Renal pelvis (tissue), 12 donors: ENCODE results near the gene C5orf52. TPM values are rescaled to one million over a fixed set of nuclear protein-coding genes. Genes with fewer than 3 reads are reported as not detected.

Experiments used
- DNase-seq: peaks from one replicate; pipeline ENCODE4 v3.0.0-alpha.2; 2013
- long read RNA-seq, 16 experiments: transcript quantifications; one replicate each; lab custom pipeline, GENCODE V29; 2026
- polyA plus RNA-seq, 3 donors: library from polyadenylated mRNA; unstranded; fragments of 120-200 nt; gene quantifications; one replicate each; pipeline ENCODE4 v1.2.1, GENCODE V29; 2013; ENCODE audit not compliant: insufficient read length in 3 of 3

Gene C5orf52
- polyA plus RNA-seq: not detected
- long read RNA-seq, donor 1: 0 reads
- long read RNA-seq, donor 2: 0 reads
- long read RNA-seq, donor 3: 0 reads
- long read RNA-seq, donor 4: 0 reads
- long read RNA-seq, donor 5: 0 reads
- long read RNA-seq, donor 6: 0 reads
- long read RNA-seq, donor 7: 0 reads
- long read RNA-seq, donor 8: 0 reads
- long read RNA-seq, donor 9: 0 reads
- long read RNA-seq, donor 10: 0 reads
- long read RNA-seq, donor 11: 0 reads
- long read RNA-seq, donor 12: 0 reads
- long read RNA-seq, donor 13: 0 reads
- long read RNA-seq, donor 14: 0 reads
- long read RNA-seq, donor 15: 0 reads
- long read RNA-seq, donor 16: 0 reads

DNA sequence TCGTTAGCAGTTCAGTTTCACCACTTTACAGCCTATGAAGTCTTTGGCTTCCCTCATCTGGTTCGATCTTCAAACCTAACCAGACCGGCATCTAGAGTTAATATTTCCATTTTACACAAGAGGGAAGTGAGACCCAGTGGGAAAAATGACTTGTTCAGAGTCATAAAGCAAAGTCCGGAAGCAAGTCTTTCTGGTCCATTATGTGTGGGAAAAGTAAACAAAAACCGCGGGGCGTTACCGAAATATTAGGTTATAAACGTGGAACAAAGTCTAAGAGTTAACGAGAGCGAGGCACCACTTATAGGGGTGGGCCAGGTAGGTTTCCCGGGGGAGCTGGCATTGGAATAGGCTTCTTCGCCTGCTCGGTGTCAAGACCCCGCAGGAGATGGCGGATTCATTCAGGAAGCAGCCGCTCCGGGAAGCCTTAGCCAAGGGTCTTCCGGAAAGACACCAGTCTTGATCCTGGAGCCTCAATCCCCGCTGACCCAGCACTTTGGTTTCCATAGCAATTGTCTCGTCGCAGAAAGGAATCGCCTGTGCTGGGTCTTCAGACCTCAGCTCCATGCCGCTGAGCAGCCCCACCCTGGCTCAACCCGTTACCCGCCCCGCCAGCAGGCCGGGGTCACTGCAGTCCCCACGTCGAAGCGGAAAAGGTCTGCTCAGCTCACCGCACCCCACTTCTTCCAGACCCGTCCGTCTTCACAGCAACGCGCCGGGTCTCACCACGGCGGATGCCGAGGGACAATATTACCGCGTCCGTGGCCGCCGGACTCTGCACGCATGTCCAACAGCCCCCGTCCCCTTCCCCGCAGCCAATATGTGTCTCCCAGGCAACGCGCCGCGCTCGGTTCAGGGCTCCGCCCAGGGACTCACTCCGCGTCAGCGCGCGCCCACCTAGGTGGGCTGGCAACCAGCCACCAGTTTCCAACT is at the start of gene C5orf52:
C5orf52 (plus strand) TSS at position 872 of the 930 bp plus-strand sequence. CDS start 82 bp downstream, outside the sequence.
- DNase-seq: peak; percentile 71

- DNase-seq: no peak
Measured at GRCh38 chr5:157624144-157624543, 47.2 kb upstream of the C5orf52 start.

- no peak for DNase-seq
Measured at GRCh38 chr5:157626831-157627230, 44.5 kb upstream of the C5orf52 start.

GRCh38 chr5:157630341-157630740 is 41.0 kb upstream of the C5orf52 start:
- no peak for DNase-seq

GRCh38 chr5:157640406-157641066 is 30.8 kb upstream of the C5orf52 start:
- DNase-seq: no peak

- DNase-seq: no peak
Measured at GRCh38 chr5:157648275-157648990, 22.9 kb upstream of the C5orf52 start.

GRCh38 chr5:157649101-157649500 is 22.2 kb upstream of the C5orf52 start:
- DNase-seq: no peak

DNA sequence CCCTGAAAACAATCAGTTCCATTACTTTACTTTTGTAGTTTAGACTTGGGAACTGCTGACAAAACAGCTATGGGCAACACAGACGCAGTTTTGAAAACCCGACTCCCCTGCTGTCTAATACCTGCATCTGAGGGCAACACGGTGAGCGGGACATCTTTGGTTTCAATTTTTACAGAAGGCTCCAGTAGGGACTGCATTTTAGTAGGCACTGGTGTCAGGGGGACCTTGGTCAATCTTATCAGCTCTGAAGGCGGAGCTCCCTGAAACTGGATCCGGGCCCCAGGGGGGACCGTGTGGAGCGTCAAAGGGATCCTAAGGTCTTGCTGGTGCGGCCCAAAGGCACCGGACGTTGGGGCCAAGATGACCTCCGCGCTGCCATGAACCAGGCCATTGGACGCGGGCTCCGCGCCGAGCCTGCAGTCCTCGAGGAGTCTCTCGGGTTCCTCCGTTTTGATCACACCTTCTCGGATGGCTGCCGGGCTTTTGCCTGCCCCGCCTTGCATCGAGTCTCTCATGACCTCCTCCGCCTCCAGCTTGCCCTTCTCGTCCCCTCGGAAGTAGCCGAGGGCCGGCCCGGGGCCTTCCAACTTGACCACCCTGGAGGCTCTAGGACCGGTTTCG is 20.2 kb upstream of the C5orf52 start:
- DNase-seq: no peak

- DNase-seq: peak; percentile 65
Measured at GRCh38 chr5:157651623-157652376, 19.5 kb upstream of the C5orf52 start.

- DNase-seq: no peak
Measured at GRCh38 chr5:157652377-157652692, 19.0 kb upstream of the C5orf52 start, which contains the start of gene SOX30. TSS of gene SOX30 (minus strand) at chr5:157652438. CDS start at chr5:157652078, 360 bp downstream.

GRCh38 chr5:157657516-157657915 is 13.8 kb upstream of the C5orf52 start:
- no peak for DNase-seq

DNA sequence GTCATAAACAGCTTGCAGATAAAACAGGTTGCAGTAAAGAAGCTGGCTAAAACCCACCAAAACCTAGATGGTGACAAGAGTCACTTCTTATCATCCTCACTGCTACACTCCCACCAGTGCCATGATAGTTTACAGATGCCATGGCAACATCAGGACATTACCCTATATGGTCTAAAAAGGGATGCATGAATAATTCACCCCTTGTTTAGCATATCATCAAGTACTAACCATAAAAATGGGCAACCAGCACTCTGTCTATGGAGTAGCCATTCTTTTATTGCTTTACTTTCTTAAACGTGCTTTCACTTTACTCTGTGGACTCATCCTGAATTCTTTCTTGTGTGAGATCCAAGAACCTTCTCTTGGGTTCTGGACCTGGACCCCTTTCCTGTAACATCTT is 12.4 kb upstream of the C5orf52 start:
- no peak for DNase-seq

GRCh38 chr5:157659868-157660660 is 11.3 kb upstream of the C5orf52 start:
- DNase-seq: no peak

GRCh38 chr5:157665467-157666070 is 5.8 kb upstream of the C5orf52 start:
- no peak for DNase-seq

GRCh38 chr5:157668356-157668755 is 3.0 kb upstream of the C5orf52 start:
- no peak for DNase-seq

GRCh38 chr5:157669701-157670097 is 1.6 kb upstream of the C5orf52 start:
- no peak for DNase-seq

DNA sequence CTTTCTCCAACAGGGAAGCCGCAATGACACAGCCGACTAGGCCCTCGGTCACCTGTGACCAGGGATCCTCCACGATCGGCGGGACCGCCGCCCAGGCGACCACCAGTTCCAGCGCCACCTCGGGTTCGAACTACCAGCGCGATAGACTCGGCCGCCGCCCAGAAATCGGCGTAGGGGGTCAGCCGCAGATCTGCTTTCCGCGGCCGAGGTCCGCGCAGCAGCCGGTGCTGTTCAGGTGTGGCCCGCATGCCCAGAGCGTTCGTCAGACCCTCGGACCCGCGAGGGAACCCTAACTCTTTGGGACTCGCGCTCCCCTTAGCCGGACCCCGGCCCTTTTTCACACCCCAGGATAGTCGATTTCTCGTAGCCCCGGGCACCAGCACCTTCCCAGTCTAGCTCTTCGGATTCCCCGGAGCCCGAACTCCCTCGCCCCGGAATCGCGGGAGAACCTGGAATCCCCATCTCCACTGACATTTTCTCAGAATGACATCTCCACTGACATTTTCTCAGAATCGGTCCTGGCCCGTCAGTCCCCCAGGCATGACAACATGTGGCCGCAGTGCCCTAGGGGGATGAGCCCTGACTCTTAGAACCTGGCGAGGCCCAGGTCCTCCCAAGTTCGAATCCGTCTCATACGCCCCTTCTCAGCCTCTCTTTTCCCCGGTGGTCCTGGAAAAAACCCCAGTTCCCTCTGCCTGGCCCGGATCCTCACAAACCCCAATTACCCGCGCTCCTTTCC is 428 bp downstream of the C5orf52 start:
- no peak for DNase-seq

DNA sequence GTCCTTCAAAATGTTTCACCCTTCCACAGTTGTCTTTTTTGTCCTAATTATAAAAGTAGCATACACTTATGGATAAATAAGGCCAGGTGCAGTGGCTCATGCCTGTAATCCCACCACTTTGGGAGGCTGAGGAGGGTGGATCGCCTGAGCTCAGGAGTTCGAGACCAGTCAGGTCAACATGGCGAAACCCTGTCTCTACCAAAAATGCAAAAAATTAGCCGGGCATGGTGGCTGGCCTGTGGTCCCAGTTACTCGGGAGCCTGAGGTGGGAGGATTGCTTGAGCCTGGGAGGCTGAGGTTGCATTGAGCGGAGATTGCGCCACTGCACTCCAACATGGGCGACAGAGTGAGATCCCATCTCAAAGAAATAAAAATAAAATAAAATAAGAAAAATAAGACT is 1.6 kb downstream of the C5orf52 start:
- no peak for DNase-seq
